ENCODE results near the gene ZNF213. TPM values are rescaled to one million over a fixed set of nuclear protein-coding genes. Genes with fewer than 3 reads are reported as not detected.

The ZNF213 gene
- polyA plus RNA-seq, 12 donors: 7.3 to 13.0 (median 9.5) TPM; not detected in 1

DNA sequence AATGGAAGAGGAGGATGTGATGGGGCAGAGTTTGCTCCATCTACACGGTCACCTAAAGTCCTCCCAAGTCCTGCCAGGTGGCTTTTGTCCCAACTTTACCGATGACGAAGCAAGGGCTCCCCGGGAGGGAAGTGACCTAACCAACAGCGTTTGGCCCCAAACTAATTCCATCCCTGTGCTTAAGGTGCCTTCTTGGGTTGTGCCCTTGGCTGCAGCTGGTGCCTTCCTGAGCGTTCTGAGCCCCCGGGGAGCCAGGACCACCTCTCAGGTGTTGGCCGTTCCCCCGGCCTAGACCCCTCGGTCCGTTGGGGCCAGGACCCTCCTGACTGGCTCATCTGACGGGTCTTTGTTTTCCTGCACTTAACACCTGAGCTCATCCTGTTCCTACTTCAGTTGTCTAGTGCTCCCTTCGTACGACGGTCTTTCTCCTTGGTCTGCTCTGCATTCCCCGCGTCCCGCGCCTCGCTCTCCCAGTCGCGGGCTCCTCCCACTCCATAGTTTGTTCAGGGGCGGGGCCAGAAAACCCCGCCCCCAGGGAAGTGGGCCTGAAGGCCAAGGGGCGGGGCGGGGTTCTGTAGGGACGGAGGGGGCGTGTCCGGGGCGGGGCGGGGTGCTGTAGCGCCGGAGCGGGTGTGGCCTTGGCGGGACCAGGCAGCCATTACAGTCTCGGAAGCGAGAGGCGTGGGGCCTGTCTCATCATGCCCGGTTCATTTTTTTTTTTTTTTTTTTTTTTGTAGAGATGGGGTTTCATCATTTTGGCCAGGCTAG lies 34.9 kb upstream of the ZNF213 start:
- peak; percentile 77 for DNase-seq

- no peak for DNase-seq
These were observed 33.6 kb upstream of the ZNF213 start for GRCh38 chr16:3101018-3101840.

DNA sequence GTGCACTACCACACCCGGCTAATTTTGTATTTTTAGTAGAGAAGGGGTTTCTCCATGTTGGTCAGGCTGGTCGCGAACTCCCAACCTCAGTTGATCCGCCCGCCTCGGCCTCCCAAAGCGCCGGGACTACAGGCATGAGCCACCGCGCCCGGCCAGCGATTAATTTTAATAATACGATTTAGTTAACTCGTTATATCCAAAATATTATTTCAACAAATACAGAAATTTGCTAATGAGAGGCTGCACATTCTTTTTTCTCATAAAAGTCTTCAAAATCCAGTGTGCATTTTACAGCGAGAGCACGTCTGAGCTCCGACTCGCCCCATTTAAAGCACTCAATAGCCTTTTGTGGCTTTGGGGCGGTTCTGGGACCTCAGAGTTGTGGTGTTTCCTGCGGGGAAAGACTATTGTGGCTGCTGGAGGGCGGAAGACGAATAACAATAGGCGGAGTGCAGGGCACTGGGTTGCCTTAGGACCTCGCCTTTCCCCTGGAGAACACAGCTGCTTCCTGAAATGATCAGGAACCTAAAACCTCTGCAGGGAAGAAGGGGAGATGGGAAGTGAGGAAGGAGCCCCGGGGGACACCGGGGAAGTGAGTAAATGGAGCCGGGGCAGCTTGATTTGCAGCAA lies 32.9 kb upstream of the ZNF213 start:
- DNase-seq: no peak

GRCh38 chr16:3106205-3106928 lies 28.5 kb upstream of the ZNF213 start:
- peak; percentile 85 for DNase-seq

DNA sequence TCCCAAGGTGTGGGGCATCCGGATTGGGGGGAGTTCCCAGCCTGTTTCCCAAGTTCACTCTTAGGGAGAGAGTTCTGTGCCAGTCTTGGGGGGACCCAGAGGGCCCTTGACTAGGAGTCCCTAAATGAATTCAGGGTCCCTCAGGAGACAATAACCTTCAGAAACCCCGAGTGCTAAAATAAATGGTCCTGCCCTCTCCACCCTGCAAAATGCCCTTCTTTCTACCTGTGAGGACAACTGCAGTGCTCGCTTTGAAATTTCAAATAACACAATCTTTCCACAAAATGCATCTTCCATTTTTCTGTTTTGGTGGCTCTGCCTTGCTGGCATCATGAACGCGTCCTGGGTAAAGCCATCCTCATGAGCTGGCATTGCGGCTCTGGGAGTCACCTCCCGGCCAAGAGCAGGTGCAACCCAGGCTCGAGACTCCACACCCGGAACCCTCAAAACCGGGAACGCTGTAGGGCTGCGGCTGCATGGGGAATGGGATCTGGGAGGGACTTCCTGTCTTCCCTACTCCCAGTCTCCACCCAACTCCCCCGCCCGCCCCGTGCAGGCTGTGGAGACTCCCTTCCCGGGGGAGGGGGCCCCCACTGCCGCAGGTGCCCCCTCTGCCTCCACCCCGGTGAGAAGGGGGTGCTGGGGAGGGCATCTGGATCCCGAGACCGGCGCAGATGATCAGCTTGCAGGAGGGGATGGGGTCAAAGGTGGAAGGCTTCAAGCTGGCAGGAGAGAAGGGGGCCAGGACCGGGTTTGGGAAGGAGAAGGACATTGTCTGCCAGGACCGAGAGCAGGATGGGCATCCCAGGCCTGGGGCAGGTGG lies 22.6 kb upstream of the ZNF213 start, which contains the start of gene ZNF205:
Gene ZNF205 (plus strand): TSS at position 529 of the 823 bp plus-strand sequence. CDS start 845 bp downstream, outside the sequence.
- peak; percentile 64 for DNase-seq

- no peak for DNase-seq
These were observed 21.8 kb upstream of the ZNF213 start for GRCh38 chr16:3112881-3113574.

DNA sequence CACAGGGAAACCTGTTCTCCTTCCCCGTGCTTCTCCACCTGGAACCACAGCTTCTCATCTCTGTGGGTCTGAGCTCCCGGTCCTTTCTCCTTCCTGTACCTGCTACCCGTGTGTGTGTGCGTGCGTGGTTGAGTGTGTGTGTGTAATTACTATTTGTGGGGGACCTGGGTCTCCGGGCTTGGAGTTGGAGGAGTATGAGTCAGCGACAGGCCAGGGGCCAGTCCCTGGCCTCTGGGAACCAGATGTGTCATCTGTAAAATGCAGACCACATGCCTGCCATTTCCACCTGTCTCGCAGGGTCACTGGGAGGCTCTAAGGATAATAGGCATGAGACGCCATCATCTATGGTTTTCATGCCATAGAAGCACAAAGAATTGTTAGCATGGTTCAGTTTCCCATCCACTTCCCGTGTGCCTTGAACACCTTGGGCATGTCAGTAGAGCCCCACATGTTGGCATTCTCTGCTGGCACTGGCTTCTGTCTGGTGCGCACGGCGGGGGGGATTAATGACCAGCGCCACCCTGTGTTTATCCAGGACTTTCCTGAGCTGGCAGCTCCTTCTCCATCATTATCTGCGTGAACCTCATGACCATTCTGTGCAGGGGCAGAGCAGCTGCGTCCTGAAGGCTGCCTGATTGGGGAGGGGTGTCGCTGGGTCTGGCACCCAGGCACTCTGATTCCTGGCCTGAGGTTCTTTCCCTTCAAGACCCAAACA lies 20.9 kb upstream of the ZNF213 start:
- no peak for DNase-seq

DNA sequence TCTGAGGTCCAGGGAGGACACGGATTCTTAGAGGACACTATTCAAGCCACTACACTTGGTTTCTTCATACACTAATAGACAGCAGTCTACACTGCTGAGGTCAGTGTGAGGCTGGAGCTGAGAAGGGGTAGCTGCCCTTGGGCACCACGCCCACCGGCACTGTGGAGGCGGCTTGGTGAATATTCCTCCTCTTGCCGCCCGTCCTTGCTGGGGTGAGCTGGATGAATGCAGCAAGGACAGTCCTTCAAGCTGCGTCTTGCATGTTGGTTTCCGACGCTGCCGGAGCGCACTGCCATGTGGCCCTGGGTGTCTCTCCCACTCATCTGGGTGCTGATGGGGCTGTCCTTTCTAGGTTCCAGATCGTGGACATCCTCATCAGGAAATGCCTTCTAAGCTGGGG lies 19.8 kb upstream of the ZNF213 start:
- no peak for DNase-seq

DNA sequence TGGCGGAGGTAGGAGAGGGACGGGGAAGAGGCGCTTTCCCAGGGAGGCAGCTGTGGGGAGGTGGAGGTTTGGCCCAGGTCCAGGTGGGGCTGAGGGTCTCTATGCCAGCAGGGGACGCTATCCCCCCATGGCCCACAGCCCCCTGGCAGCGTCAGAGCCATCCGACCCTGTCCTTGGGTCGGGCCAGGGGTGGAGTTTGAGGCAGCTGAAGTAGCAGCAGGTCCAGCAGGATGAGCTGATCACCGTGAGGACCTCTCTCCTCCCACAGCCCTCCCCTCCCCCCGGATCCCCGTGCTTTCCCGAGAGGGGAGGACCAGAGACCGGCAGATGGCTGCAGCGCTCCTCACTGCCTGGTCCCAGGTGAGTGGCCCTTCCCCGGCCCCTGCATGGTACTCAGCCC lies 19.3 kb upstream of the ZNF213 start:
- DNase-seq: no peak

DNA sequence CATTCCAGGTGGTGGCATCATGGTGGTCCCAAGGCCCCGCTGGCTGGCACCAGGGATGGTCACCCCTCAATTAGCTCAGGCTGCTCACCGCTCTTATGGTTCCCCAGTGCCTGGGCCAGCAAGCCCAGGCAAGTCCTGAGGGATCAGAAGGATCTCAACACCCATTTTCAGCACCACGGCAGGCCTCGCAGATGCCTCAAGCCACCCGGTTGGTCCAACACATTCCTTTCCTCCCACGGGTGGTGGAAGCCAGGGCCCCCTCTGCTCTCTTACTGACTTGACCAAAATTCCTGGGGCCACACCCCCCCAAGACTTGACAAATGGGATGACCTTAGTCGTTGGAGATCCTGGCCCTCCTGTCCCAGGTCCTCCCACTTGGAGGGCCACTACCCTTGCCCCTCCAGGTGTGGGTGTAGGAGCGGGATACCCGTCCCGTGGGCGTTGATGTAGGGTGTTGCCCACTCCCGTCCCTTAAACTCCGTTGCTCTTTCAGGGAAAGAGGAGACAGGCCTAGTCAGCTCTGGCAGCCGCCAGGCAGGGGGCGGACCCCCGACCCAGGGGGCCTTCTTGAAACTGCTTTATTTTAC lies 16.5 kb upstream of the ZNF213 start:
- no peak for DNase-seq

- no peak for DNase-seq
These were observed 16.0 kb upstream of the ZNF213 start for GRCh38 chr16:3118846-3119245.

DNA sequence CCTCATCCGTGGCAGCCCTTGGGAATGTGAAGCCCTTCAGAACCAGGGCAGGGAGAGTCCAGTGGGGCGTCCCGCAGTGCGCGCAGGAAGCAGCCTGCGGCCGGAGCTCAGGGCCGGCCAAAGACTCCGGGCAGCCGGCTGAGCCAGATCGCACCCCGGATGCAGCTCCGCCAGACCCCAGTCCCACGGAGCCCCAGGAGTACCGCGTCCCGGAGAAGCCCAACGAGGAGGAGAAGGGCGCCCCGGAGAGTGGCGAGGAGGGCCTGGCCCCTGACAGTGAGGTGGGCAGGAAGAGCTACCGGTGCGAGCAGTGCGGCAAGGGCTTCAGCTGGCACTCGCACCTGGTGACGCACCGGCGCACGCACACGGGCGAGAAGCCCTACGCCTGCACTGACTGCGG lies 15.5 kb upstream of the ZNF213 start:
- no peak for DNase-seq

DNA sequence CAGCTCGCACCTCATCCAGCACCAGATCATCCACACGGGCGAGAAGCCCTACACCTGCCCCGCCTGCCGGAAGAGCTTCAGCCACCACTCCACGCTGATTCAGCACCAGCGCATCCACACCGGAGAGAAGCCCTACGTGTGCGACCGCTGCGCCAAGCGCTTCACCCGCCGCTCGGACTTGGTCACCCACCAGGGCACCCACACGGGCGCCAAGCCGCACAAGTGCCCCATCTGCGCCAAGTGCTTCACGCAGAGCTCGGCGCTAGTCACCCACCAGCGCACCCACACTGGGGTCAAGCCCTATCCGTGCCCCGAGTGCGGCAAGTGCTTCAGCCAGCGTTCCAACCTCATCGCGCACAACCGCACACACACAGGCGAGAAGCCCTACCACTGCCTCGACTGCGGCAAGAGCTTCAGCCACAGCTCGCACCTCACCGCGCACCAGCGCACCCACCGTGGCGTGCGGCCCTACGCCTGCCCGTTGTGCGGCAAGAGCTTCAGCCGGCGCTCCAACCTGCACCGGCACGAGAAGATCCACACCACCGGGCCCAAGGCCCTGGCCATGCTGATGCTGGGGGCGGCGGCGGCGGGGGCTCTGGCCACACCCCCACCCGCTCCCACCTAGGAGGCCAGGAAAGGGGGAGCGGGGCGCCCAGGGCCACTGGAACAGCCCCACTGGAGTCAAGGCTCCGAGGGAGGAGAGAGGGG lies 15.0 kb upstream of the ZNF213 start:
- DNase-seq: no peak

DNA sequence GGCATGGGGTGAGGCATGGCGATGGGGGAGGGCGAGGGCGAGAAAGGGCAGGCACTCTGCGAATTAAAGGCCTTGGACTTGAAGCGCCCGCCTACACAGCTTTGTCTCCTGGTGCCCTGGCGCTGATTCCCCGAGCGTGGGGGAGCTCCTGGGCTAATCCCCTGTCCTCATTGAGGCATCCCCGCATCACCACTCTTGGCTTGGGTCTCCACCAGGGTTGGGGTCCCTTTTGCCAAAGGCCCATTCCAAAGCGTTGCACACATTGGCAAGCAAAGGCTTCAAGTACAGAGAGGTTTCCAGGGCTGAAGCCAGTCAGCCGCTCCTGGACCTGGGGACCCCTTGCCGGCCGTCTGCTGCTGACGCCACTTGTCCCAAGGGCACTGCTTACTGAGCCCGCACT lies 14.4 kb upstream of the ZNF213 start:
- DNase-seq: no peak

GRCh38 chr16:3121851-3122467 lies 12.9 kb upstream of the ZNF213 start:
- peak; percentile 67 for DNase-seq

GRCh38 chr16:3122926-3123570 lies 11.8 kb upstream of the ZNF213 start:
- DNase-seq: no peak

All from muscle of arm (tissue), 12 donors.